ENCODE results near the gene AFF1. TPM values are rescaled to one million over a fixed set of nuclear protein-coding genes. Genes with fewer than 3 reads are reported as not detected.

Gene AFF1
- total and polyA plus RNA-seq, 2 donors from 2014 or later = 13.4 to 187 TPM

DNA sequence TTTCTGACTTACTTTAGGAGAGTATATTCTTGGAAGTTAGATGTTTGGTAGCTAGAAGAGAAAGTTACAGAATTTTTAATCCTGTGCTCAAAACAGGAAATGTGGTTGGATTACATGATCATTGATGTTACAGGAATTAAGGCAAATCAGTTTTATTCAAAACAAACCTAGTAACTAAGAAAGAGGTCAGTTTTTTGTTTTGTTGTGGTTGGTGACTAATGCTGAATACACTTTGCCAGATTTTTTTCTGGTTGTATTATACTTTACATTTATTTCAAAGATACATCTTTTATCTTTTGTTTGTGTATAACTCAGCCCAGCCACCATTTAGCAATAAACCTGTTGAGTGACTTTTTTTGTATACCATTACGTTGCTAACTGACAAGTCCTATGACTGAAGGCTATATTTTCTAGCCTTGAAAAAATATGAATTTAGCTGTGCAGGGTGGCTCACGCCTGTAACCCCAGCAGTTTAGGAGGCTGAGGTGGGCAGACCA, 168.9 kb downstream of the AFF1 start:
- TF ChIP-seq, protein P1, sequence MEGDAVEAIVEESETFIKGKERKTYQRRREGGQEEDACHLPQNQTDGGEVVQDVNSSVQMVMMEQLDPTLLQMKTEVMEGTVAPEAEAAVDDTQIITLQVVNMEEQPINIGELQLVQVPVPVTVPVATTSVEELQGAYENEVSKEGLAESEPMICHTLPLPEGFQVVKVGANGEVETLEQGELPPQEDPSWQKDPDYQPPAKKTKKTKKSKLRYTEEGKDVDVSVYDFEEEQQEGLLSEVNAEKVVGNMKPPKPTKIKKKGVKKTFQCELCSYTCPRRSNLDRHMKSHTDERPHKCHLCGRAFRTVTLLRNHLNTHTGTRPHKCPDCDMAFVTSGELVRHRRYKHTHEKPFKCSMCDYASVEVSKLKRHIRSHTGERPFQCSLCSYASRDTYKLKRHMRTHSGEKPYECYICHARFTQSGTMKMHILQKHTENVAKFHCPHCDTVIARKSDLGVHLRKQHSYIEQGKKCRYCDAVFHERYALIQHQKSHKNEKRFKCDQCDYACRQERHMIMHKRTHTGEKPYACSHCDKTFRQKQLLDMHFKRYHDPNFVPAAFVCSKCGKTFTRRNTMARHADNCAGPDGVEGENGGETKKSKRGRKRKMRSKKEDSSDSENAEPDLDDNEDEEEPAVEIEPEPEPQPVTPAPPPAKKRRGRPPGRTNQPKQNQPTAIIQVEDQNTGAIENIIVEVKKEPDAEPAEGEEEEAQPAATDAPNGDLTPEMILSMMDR (IDR thresholded peaks at IDR 0.05; ENCODE audit: borderline replicate concordance, extremely low read depth, insufficient read depth) = no peak
- DNase-seq (no peak), FAIRE-seq (no peak)
- Histone ChIP-seq H3K27ac (ENCODE audit: low read depth in 2 of 2, low read length in 2 of 2) (peak overlapping the region; percentile 37 to 52), H3K4me1 (ENCODE audit: control insufficient read depth in 2 of 3, insufficient read depth in 2 of 3, low read depth in 1 of 3, low read length in 3 of 3) (peaks cover 0 to 20% (median 6%) of the 10 kb centered on the region in 3 donors), H3K27me3 (ENCODE audit: control insufficient read depth, insufficient read depth, low read length) (no peaks in the 10 kb centered on the region), H3K36me3 (ENCODE audit: control insufficient read depth in 2 of 3, insufficient read depth in 3 of 3, low read length in 3 of 3) (peaks cover 0 to 34% (median under 1%) of the 10 kb centered on the region in 3 donors), H3K4me3 (ENCODE audit: low read length in 3 of 3) (no peak overlapping the region), H3K9ac (ENCODE audit: low read length in 3 of 3) (no peak overlapping the region), H3K9me3 (ENCODE audit: control insufficient read depth in 2 of 3, insufficient read depth in 1 of 3, low read length in 3 of 3) (no peaks in the 10 kb centered on the region)
- intact Hi-C loops (cut with DNase I) = no loop called here

DNA sequence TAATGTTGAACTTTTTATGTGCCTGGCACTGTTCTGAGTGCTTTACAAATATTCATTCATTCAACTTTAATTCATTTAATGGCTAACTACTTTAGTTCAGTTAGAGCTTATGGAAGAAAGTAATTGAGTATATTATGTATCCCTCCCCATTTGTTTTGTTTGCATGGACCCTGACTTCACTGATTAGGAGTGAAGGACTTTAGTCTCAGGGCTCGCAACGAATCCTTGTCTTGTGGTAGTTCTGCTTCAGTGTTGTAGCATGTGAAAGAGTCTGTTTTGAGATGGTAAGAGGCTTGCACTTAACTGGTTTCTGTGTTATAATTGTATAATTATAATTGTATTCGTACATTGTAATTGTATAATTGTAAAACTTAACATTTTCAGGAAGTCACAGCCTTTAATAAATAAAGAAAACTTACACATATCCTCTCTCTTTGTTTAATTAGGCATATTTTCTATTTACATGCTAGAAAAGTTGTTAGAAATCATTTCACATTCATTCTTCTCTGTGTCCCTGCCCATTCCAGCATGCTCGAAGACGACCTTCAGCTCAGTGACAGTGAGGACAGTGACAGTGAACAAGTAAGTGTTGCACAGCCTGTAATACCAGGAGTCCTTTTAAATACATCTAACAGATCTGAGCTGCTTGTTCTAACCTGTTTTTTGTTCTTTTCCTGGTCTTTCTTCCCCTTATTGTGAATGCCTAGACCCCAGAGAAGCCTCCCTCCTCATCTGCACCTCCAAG, 170.5 kb downstream of the AFF1 start:
- FAIRE-seq = no peak
- H3K27ac ChIP-seq (ENCODE audit: low read depth in 2 of 2, low read length in 2 of 2) = peak overlapping the region in 1 of 2 donors; percentile 40
- H3K9ac ChIP-seq (ENCODE audit: low read length in 3 of 3) = no peak overlapping the region
- DNase-seq = no peak
- peaks cover 0 to 25% (median 6%) of the 10 kb centered on the region in 3 donors for H3K4me1 ChIP-seq (ENCODE audit: control insufficient read depth in 2 of 3, insufficient read depth in 2 of 3, low read depth in 1 of 3, low read length in 3 of 3)
- intact Hi-C loops (cut with DNase I) = no loop called here
- peaks cover 0 to 31% (median 5%) of the 10 kb centered on the region in 3 donors for H3K36me3 ChIP-seq (ENCODE audit: control insufficient read depth in 2 of 3, insufficient read depth in 3 of 3, low read length in 3 of 3)
- TF ChIP-seq, protein P1 (IDR thresholded peaks at IDR 0.05; ENCODE audit: borderline replicate concordance, extremely low read depth, insufficient read depth) = no peak
- no peaks in the 10 kb centered on the region for H3K9me3 ChIP-seq (ENCODE audit: control insufficient read depth in 2 of 3, insufficient read depth in 1 of 3, low read length in 3 of 3)
- H3K27me3 ChIP-seq (ENCODE audit: control insufficient read depth, insufficient read depth, low read length) = no peaks in the 10 kb centered on the region
- no peak overlapping the region for H3K4me3 ChIP-seq (ENCODE audit: low read length in 3 of 3)

DNA sequence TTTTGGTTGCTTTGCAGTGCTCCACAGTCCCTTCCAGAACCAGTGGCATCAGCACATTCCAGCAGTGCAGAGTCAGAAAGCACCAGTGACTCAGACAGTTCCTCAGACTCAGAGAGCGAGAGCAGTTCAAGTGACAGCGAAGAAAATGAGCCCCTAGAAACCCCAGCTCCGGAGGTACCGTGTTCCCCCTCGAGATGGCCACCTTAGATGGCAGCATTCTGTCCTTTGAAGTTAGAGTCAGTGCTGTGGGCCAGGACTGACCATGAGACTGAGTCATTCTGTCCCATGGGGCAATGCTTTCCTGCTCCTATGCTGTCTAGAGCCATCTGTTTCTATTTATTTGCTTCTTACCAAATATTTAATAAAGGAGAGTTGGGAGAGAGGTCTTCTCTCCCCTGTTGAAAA, 173.3 kb downstream of the AFF1 start:
- peak overlapping the region in 1 of 3 donors; percentile 10 for H3K4me3 ChIP-seq (ENCODE audit: low read length in 3 of 3)
- H3K27me3 ChIP-seq (ENCODE audit: control insufficient read depth, insufficient read depth, low read length) = no peaks in the 10 kb centered on the region
- no peaks in the 10 kb centered on the region for H3K9me3 ChIP-seq (ENCODE audit: control insufficient read depth in 2 of 3, insufficient read depth in 1 of 3, low read length in 3 of 3)
- peaks cover 0 to 25% (median 6%) of the 10 kb centered on the region in 3 donors for H3K4me1 ChIP-seq (ENCODE audit: control insufficient read depth in 2 of 3, insufficient read depth in 2 of 3, low read depth in 1 of 3, low read length in 3 of 3)
- FAIRE-seq (no peak), DNase-seq (no peak)
- TF ChIP-seq, protein P1 (IDR thresholded peaks at IDR 0.05; ENCODE audit: borderline replicate concordance, extremely low read depth, insufficient read depth) = no peak
- H3K36me3 ChIP-seq (ENCODE audit: control insufficient read depth in 2 of 3, insufficient read depth in 3 of 3, low read length in 3 of 3) = peaks cover 5 to 38% (median 15%) of the 10 kb centered on the region in 3 donors
- peak overlapping the region; percentile 61 to 68 for H3K27ac ChIP-seq (ENCODE audit: low read depth in 2 of 2, low read length in 2 of 2)
- intact Hi-C loops (cut with DNase I) = no loop called here
- H3K9ac ChIP-seq (ENCODE audit: low read length in 3 of 3) = peak overlapping the region in 1 of 3 donors; percentile 1
